ENCODE data around the gene PTPN14.

PTPN14 gene

GRCh38 chr1:214386747-214387146, 164.7 kb downstream of the PTPN14 start:
- no peak for DNase-seq

- no peak for DNase-seq
These were observed 165.1 kb downstream of the PTPN14 start for GRCh38 chr1:214386333-214386732.

- DNase-seq: no peak
These were observed 166.0 kb downstream of the PTPN14 start for GRCh38 chr1:214385428-214385827.

GRCh38 chr1:214384373-214385079, 166.9 kb downstream of the PTPN14 start:
- no peak for DNase-seq

GRCh38 chr1:214383381-214384372, 167.7 kb downstream of the PTPN14 start:
- no peak for DNase-seq

GRCh38 chr1:214380986-214381695, 170.3 kb downstream of the PTPN14 start:
- DNase-seq: no peak

GRCh38 chr1:214380396-214380795, 171.0 kb downstream of the PTPN14 start:
- no peak for DNase-seq

GRCh38 chr1:214379236-214379970, 172.0 kb downstream of the PTPN14 start:
- DNase-seq: no peak

- DNase-seq: no peak
These were observed 172.9 kb downstream of the PTPN14 start for GRCh38 chr1:214378492-214378891.

- no peak for DNase-seq
These were observed 173.5 kb downstream of the PTPN14 start for GRCh38 chr1:214377886-214378285.

- no peak for DNase-seq
These were observed 173.9 kb downstream of the PTPN14 start for GRCh38 chr1:214377485-214377884.

GRCh38 chr1:214372092-214372491, 179.3 kb downstream of the PTPN14 start:
- no peak for DNase-seq

GRCh38 chr1:214370615-214371014, 180.8 kb downstream of the PTPN14 start:
- DNase-seq: no peak

GRCh38 chr1:214369364-214369763, 182.0 kb downstream of the PTPN14 start:
- DNase-seq: no peak

- no peak for DNase-seq
These were observed 183.6 kb downstream of the PTPN14 start for GRCh38 chr1:214367841-214368240.

- DNase-seq: no peak
These were observed 186.6 kb downstream of the PTPN14 start for GRCh38 chr1:214364786-214365295.

- DNase-seq: no peak
These were observed 187.0 kb downstream of the PTPN14 start for GRCh38 chr1:214364386-214364785.

- DNase-seq: no peak
These were observed 188.0 kb downstream of the PTPN14 start for GRCh38 chr1:214363386-214363785.

- no peak for DNase-seq
These were observed 189.1 kb downstream of the PTPN14 start for GRCh38 chr1:214362188-214362882.

GRCh38 chr1:214361636-214362035, 189.8 kb downstream of the PTPN14 start:
- no peak for DNase-seq

GRCh38 chr1:214360525-214361164, 190.8 kb downstream of the PTPN14 start:
- DNase-seq: no peak
